ENCODE measurements around the gene MCM6.
"Not testable (repeated sequence)": the region's sequence is repeated elsewhere in the genome, so short reads cannot be mapped to it uniquely, and the experiment has no call there.

Gene MCM6

GRCh38 chr2:135876066-135876711 lies at the start of gene MCM6:
TSS of gene MCM6 (minus strand) at chr2:135876443. CDS start at chr2:135876365, 78 bp downstream.
- DNase-seq (ENCODE audit: low read depth) = peak; percentile 89

- DNase-seq (ENCODE audit: low read depth) = no peak
Measured at GRCh38 chr2:135925571-135925970, 49.3 kb upstream of the MCM6 start.

- no peak for DNase-seq (ENCODE audit: low read depth)
Measured at GRCh38 chr2:135916207-135916606, 40.0 kb upstream of the MCM6 start.

- no peak for DNase-seq (ENCODE audit: low read depth)
Measured at GRCh38 chr2:135914485-135914884, 38.2 kb upstream of the MCM6 start.

GRCh38 chr2:135913727-135914365 lies 37.6 kb upstream of the MCM6 start:
- DNase-seq (ENCODE audit: low read depth) = no peak

- DNase-seq (ENCODE audit: low read depth) = no peak
Measured at GRCh38 chr2:135909976-135910375, 33.7 kb upstream of the MCM6 start.

GRCh38 chr2:135905679-135906078 lies 29.4 kb upstream of the MCM6 start:
- no peak for DNase-seq (ENCODE audit: low read depth)

GRCh38 chr2:135904341-135904989 lies 28.2 kb upstream of the MCM6 start:
- peak; percentile 25 for DNase-seq (ENCODE audit: low read depth)

- DNase-seq (ENCODE audit: low read depth) = no peak
Measured at GRCh38 chr2:135903650-135904049, 27.4 kb upstream of the MCM6 start.

- DNase-seq (ENCODE audit: low read depth) = no peak
Measured at GRCh38 chr2:135899567-135899966, 23.3 kb upstream of the MCM6 start.

GRCh38 chr2:135898234-135898786 lies 22.1 kb upstream of the MCM6 start:
- no peak for DNase-seq (ENCODE audit: low read depth)

GRCh38 chr2:135894930-135895329 lies 18.7 kb upstream of the MCM6 start:
- no peak for DNase-seq (ENCODE audit: low read depth)

- no peak for DNase-seq (ENCODE audit: low read depth)
Measured at GRCh38 chr2:135893374-135893794, 17.1 kb upstream of the MCM6 start.

GRCh38 chr2:135890835-135891234 lies 14.6 kb upstream of the MCM6 start:
- no peak for DNase-seq (ENCODE audit: low read depth)

- DNase-seq (ENCODE audit: low read depth) = no peak
Measured at GRCh38 chr2:135890149-135890548, 13.9 kb upstream of the MCM6 start.

- DNase-seq (ENCODE audit: low read depth) = not testable (repeated sequence)
Measured at GRCh38 chr2:135888587-135888986, 12.3 kb upstream of the MCM6 start.

- no peak for DNase-seq (ENCODE audit: low read depth)
Measured at GRCh38 chr2:135885709-135886108, 9.5 kb upstream of the MCM6 start.

GRCh38 chr2:135882415-135882814 lies 6.2 kb upstream of the MCM6 start:
- DNase-seq (ENCODE audit: low read depth) = no peak

- DNase-seq (ENCODE audit: low read depth) = not testable (repeated sequence)
Measured at GRCh38 chr2:135876770-135877169, 527 bp upstream of the MCM6 start.

GRCh38 chr2:135875491-135876065 lies 665 bp downstream of the MCM6 start:
- DNase-seq (ENCODE audit: low read depth) = no peak

- DNase-seq (ENCODE audit: low read depth) = no peak
Measured at GRCh38 chr2:135874777-135875365, 1.4 kb downstream of the MCM6 start.

GRCh38 chr2:135870571-135870970 lies 5.7 kb downstream of the MCM6 start:
- no peak for DNase-seq (ENCODE audit: low read depth)
